HG03066 (cell line): Measurements from ENCODE around the gene TUBB1.
A peak's percentile ranks its signal among the peaks of the same experiment; 100 is the strongest.

Experiments
- ATAC-seq: cut with Tn5 transposase; IDR thresholded peaks from one replicate; pipeline ENCODE4 v1.9.1; 2021; ENCODE audit warnings: low read depth; ENCODE audit not compliant: unreplicated experiment

TUBB1 gene

DNA sequence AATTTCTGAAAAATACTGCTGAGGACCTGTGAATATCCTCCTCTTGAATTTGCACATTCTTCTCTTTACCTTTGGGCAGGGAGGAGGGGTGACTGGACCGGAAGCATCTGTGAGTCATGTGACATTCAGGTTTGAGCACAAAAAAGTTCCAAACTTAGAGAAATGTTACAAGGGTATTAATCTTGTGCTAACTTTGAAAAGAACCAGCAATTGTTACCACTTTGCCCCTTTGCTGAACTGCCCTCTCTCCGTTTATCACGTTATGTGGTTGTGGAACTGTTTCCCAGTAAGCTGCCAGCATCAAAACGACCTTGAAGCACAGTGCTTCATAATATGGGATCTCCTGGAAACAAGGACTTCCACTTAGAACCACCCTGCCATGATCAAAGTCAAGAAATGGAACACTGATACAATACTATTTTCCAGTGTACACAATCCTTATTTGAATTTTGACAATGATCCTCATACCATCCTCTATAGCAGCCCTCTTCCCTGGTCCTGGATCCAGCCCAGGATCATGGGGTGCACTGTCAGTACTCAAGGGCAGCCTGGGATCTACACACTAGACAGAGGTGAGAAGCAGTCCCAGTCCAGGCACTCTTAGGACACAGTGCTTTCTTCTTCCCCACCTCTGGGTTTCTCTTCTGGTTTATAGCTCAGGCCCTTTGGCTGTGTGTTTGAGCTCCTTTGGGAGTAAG is 2.3 kb upstream of the TUBB1 start:
- no peak for ATAC-seq

DNA sequence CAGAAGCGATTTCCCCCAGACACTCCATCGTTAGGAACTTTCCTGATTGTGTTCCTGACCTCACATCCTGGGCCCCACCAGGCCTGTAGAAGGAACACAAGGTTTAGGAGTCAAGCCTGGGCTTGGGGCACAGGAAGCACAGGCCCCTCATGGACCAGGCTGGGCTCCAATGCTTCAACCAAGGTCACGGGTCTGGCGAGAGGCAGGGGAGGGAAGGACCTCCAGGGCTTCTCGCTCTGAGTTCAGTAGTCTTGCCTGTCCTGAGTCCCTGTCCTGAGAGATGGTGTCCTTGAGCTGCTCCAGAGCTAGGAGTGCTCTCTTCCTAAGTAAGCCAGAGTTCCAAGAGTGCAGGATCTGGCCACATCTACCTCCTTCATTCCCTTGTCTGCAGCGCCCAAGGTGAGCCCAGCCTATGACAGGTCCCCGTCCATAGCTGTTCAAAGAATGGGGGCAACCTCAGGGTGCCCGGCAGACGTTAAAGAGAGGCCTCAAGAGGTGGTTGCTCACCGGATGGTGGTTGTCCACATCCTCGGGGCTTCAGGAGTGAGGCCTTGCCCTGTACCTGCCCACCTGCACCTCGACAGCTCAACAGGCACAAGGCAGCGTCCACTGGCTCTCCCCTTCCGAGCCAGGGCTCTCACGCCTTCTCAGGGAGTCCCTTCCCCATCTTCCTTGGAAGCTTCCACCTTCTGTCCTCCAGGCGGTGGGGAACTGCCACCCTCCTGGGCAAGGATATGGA is 1.6 kb upstream of the TUBB1 start:
- no peak for ATAC-seq

DNA sequence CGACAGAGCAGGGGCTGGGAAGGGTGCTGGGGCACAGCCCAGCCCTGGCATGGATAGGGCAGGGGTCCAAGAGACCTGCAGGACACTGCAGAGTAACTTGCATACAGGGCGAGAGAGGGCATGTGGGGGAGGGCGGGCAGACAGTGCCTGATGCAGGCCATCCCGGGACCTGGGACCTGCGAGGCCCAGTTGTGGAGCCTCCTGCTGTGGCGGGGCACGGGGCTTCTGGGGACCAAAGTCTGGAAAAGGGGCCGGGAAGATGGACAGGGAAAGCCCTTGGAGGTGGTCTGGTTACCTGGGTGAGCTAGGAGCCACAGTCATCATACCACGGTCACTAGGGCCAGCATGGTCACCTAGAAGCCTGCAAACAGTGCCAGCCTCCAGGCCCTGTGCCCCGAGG is 412 bp upstream of the TUBB1 start:
- ATAC-seq, result no peak

- no peak for ATAC-seq
Measured at GRCh38 chr20:59020938-59021551, 1.8 kb downstream of the TUBB1 start.

DNA sequence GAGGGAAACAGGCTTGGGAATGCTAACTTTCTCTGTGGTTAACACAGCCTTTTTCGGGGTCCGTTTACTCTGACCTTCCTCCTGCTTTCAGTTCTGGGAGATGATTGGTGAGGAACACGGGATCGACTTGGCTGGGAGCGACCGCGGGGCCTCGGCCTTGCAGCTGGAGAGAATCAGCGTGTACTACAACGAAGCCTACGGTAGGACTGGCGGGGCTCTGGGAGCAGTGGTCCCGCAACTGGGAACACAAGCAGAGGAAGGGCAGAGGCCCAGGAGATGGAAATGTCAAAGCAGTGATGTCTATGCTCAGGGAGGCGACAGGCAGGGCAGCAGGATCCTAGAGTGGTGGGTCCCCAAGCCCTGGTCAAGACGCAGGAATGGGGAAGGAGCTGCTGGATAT is 3.5 kb downstream of the TUBB1 start:
- ATAC-seq, result no peak

DNA sequence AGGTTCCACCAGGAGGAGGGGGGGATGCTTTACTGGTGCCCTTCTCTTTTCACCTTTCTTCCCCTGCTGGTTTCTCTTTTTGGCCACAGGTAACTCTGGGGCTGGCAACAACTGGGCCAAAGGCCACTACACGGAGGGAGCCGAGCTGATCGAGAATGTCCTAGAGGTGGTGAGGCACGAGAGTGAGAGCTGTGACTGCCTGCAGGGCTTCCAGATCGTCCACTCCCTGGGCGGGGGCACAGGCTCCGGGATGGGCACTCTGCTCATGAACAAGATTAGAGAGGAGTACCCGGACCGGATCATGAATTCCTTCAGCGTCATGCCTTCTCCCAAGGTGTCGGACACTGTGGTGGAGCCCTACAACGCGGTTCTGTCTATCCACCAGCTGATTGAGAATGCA is 4.4 kb downstream of the TUBB1 start:
- ATAC-seq, result no peak

- ATAC-seq, result no peak
Measured at GRCh38 chr20:59024111-59024530, 4.9 kb downstream of the TUBB1 start.

DNA sequence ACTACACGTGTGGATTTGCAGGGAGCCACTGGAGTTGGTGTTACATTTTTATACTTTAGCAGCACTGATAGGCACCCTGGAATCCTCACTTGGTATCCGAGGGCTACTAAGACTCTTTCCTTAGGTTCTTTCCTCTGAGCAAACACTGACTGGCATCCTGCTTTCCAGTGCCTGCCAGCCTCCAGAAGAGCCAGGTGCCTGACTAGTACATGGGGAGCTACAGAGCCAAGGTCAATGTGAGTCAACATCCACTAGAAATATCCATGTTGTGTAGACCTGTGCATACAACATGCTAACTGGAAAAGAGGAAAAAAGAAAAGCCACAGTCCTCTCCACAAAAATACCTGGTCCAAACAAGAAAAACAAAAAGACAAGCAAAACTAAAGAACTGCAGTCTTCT is 5.9 kb downstream of the TUBB1 start:
- no peak for ATAC-seq

DNA sequence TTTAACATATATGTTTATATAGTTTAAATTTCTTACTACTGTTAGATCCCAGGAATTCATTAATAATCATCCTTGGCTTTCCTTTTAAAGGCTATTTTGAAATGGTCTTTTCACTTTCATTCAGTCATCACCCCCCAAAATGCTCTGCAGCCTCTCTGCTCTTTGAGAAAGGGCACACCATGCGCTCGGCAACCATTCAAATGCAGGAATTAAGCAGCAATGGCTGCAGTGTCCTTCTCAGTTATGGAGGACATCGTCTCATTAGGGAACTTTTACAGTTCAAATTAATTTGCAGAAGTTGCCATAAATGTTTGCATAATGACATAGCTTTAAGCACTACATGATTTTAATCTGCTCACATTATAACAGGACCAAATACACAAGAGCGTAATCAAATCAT is 6.3 kb downstream of the TUBB1 start:
- no peak for ATAC-seq

DNA sequence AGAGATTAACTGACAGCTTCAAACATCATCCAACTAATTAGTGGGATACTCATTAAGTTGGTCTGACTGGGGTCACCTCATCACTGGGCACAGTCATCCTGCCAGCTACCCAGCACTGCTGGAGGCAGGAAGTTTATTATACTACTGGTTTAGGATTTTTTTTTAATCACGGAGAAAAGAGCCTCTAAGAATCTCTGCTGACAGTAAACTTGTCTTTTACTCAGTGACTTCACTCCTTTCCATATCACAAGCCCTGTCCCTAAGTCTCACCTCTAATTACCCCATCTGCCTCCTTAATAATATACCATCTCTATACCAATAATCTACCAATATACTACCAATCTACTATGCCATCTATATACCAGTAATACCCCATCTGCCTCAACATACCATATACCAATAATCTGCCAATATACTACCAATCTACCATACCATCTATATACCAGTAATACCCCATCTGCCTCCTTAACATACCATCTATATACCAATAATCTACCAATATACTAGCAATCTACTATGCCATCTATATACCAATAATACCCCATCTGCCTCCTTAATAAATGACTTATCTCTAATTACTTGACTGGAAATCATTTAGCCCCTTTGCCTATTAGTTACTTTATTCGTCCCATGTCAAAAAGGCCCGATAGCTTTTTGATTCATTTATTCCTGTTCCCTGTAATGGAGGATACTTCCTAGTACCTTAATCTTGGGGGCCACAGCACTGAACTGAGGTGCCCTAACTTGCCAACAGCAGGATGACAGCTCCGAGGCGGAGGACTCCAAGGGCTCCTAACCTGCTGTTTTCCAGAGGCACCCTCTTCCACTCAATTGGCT is 7.9 kb downstream of the TUBB1 start:
- no peak for ATAC-seq

- ATAC-seq, result no peak
Measured at GRCh38 chr20:59027741-59028320, 8.6 kb downstream of the TUBB1 start.

GRCh38 chr20:59028812-59029211 is 9.6 kb downstream of the TUBB1 start:
- no peak for ATAC-seq

DNA sequence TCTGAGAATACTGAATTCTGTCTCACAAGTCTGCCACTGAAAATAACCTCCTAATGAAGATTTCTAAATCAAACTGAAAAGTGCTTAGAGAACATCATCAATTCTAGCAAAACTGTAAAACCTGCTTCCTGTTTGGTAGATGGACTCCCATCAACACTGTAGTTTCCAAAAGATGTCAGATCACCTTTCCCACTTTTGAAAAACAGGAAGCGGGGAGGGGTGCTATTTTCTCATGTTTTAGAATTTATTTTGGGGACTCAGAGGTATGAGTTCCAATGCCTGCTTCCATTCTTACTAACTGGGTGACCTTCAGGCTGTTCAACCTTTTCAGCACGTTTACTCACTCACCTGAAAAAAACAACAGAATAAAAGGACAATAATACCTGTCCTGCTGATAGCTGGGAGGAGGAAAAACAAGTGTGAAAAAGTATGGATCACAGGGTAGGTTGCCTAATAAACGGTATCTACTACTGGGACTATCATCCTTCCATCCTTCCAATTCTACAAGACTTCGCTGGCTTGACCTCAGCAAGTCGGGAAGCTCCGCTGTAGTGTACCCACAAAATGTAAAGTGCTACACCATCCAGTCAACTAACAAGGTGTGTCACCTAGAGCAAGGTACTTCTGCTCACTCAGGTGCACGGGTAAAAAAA is 11.8 kb downstream of the TUBB1 start:
- no peak for ATAC-seq

- no peak for ATAC-seq
Measured at GRCh38 chr20:59031564-59032022, 12.4 kb downstream of the TUBB1 start.

- ATAC-seq, result peak; percentile 89
Measured at GRCh38 chr20:59032023-59032712, 12.9 kb downstream of the TUBB1 start, which contains the start of gene ATP5F1E. ATP5F1E (minus strand) TSS chr20:59032335; CDS start chr20:59032251, 84 bp downstream.

GRCh38 chr20:59032713-59033059 is 13.5 kb downstream of the TUBB1 start:
- no peak for ATAC-seq

DNA sequence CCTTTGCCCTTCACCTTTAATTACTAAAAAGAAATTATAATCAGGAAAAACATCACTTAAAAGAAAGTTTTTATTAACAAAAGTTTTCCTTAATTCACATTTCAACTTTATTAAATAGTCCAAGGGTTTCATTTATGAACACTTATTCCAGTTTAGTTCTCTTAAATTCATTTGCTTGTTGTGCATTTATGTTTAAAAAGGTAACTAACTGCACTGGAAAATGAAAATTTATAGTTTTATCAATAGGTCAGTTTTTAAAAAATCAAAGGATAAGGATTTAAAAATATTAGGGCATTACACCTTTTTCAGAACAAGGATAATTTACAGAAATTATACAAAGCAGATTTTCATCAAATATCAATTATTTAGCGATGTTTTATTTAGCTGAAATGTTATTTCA is 13.9 kb downstream of the TUBB1 start:
- ATAC-seq, result no peak

GRCh38 chr20:59033616-59034165 is 14.5 kb downstream of the TUBB1 start:
- ATAC-seq, result no peak

DNA sequence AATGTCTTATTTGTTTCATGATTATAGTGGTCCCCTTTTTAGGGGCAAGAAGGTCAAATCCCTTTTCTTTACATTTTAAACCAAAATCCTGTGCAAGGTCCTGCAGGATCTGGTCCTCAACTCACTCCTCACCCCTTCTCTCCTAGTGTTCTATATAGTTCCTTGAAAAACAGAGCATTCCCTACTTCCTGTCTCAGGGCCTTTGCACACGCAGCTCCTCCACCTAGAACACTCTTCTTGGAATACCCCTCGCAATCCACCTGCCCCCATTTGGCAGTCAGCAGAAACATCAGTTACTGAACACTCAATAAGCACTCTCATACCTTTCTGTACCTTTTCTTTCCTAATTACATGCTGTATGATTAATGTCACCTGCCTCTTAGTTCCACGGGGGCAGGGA is 16.2 kb downstream of the TUBB1 start:
- ATAC-seq, result no peak
